Tibial artery (tissue), 4 donors: ENCODE measurements around the gene MYH14.

Experiments
- DNase-seq, 2 donors: peaks; one replicate each; pipeline ENCODE4 v3.0.0-alpha.2; 2019
- H3K27ac ChIP-seq, 2 donors: fragments of 200-600 bp; sonication (generic) in 1 of 2; 1 replicate in 1 of 2; 2 replicates in 1 of 2; pipeline ENCODE4 v1.5.1; 2018 to 2019; ENCODE audit warnings: mild to moderate bottlenecking in 1 of 2
- H3K27me3 ChIP-seq, 2 donors: fragments of 200-600 bp; sonication (generic) in 1 of 2; one replicate each; pipeline versions ENCODE4 v1.5.1 to v1.6.0; 2016 to 2019
- H3K36me3 ChIP-seq, 3 donors: fragments of 200-600 bp; sonication (generic) in 2 of 3; one replicate each; pipeline ENCODE4 v1.5.1; 2016 to 2019; ENCODE audit warnings: mild to moderate bottlenecking in 2 of 3
- H3K4me1 ChIP-seq, 4 donors: fragments of 200-600 bp; sonication (generic) in 2 of 4; 1 replicate in 3 of 4; 2 replicates in 1 of 4; pipeline ENCODE4 v1.5.1; 2016 to 2019
- H3K4me3 ChIP-seq, 2 donors: fragments of 200-600 bp; sonication (generic) in 1 of 2; 1 replicate in 1 of 2; 2 replicates in 1 of 2; pipeline ENCODE4 v1.5.1; 2018 to 2019; ENCODE audit warnings: mild to moderate bottlenecking in 2 of 2
- H3K9me3 ChIP-seq, 3 donors: fragments of 200-600 bp; sonication (generic) in 1 of 3; one replicate each; pipeline ENCODE4 v1.5.1; 2016 to 2019
- intact Hi-C: fragments of 100-400 bp; cut with DNase I; formaldehyde crosslinking; loops from one replicate; pipeline ENCODE4 v1.15.0; 2023; ENCODE audit warnings: low total_unique reads
- TF ChIP-seq, protein P1 (sequence below), 2 experiments: fragments of 200-600 bp in 1 of 2; fragments of 450-650 bp in 1 of 2; IDR thresholded peaks; one replicate each; pipeline ENCODE4 v1.5.1; 2017 to 2019; ENCODE audit warnings: antibody characterized with exemption in 2 of 2, mild to moderate bottlenecking in 1 of 2, moderate library complexity in 1 of 2

Gene MYH14

DNA sequence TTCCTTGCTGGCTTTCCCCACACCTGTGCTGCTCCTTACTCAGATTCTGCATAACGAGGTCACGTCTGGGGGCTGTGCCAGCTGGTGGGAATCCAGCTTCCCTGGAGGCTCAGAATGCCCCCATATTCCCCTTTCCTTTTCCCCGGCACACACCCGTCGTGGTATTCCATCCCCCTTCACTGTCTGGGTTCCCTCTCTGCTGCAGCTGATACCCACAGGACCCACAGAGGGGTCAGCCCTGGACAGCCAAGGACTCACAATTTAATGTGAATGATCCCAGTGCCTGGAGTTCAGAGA is 4.2 kb upstream of the MYH14 start:
- Histone ChIP-seq H3K4me3 (no peak overlapping the region), H3K4me1 (peaks cover 0 to 26% (median 18%) of the 10 kb centered on the region in 4 donors), H3K9me3 (no peaks in the 10 kb centered on the region), H3K27ac (no peak overlapping the region), H3K27me3 (peaks cover 0 to 43% of the 10 kb centered on the region in 2 donors), H3K36me3 (no peaks in the 10 kb centered on the region)
- intact Hi-C loops, result no loop called here
- TF ChIP-seq, protein P1, sequence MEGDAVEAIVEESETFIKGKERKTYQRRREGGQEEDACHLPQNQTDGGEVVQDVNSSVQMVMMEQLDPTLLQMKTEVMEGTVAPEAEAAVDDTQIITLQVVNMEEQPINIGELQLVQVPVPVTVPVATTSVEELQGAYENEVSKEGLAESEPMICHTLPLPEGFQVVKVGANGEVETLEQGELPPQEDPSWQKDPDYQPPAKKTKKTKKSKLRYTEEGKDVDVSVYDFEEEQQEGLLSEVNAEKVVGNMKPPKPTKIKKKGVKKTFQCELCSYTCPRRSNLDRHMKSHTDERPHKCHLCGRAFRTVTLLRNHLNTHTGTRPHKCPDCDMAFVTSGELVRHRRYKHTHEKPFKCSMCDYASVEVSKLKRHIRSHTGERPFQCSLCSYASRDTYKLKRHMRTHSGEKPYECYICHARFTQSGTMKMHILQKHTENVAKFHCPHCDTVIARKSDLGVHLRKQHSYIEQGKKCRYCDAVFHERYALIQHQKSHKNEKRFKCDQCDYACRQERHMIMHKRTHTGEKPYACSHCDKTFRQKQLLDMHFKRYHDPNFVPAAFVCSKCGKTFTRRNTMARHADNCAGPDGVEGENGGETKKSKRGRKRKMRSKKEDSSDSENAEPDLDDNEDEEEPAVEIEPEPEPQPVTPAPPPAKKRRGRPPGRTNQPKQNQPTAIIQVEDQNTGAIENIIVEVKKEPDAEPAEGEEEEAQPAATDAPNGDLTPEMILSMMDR (IDR thresholded peaks at IDR 0.05), result no peak
- DNase-seq, result no peak

DNA sequence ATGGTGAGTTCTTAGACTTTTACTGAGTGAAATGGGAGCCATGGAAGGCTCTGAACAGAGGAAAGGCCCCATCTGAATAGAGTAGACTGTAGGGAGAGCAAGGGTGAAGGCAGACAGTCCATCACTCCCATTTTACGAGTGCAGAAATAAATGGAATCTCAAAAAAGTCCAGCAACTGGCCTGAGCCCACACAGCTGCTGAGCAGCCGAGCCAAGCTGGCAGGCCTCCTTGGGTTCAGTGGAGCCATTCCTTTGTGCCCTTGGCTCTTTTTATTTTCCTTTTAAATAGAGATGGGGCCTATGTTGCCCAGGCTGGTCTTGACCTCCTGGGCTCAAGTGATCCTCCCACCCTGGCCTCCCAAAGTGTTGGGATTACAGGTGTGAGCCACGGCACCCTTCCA is 1.0 kb upstream of the MYH14 start:
- H3K4me1 ChIP-seq, result peaks cover 0 to 34% (median 20%) of the 10 kb centered on the region in 4 donors
- H3K36me3 ChIP-seq, result no peaks in the 10 kb centered on the region
- peaks cover 0 to 51% of the 10 kb centered on the region in 2 donors for H3K27me3 ChIP-seq
- H3K9me3 ChIP-seq, result no peaks in the 10 kb centered on the region
- intact Hi-C loops, result no loop called here
- no peak overlapping the region for H3K27ac ChIP-seq
- TF ChIP-seq, protein P1 (IDR thresholded peaks at IDR 0.05), result no peak
- DNase-seq, result no peak
- H3K4me3 ChIP-seq, result no peak overlapping the region

DNA sequence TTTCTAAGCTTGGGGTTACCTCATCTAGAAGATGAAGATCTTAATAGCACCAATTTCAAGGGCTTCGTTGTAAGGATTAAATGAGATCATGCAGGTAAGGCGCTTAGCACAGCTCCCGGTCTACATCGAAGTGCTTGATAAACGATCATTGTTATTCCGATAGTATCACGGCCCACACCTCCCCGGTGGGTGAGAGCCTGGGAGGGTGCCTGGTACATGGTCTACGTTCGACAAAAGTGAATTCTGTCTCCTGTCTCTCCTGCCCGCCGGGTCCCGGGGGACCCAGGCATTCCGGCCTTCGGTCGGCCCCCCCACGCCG is 501 bp upstream of the MYH14 start:
- Histone ChIP-seq H3K36me3 (no peaks in the 10 kb centered on the region), H3K9me3 (no peaks in the 10 kb centered on the region), H3K4me1 (peaks cover 0 to 34% (median 20%) of the 10 kb centered on the region in 4 donors), H3K4me3 (peak overlapping the region in 1 of 2 donors; percentile 52), H3K27me3 (peaks cover 0 to 51% of the 10 kb centered on the region in 2 donors), H3K27ac (no peak overlapping the region)
- TF ChIP-seq, protein P1 (IDR thresholded peaks at IDR 0.05), result no peak
- DNase-seq, result no peak
- intact Hi-C loops, result no loop called here

DNA sequence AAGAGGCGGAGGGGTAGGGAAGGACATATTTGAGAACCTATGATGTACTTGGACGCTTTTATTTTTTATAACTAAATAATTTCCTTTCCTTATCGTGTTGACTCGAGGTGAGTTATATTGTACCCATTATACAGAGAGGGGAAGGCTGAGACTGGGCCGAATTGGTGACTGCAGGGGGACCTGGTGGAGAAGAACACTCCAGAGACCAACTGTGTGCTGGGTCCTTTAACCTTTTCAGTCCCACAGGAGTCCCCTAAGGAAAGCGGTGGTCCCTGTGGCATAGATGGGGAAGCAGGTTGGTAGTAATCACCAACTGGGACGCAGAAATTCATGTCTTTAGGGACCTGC is 633 bp downstream of the MYH14 start:
- TF ChIP-seq, protein P1 (IDR thresholded peaks at IDR 0.05), result no peak
- Histone ChIP-seq H3K27me3 (peaks cover 0 to 51% of the 10 kb centered on the region in 2 donors), H3K4me1 (peaks cover 0 to 26% (median 13%) of the 10 kb centered on the region in 4 donors), H3K27ac (no peak overlapping the region), H3K36me3 (no peaks in the 10 kb centered on the region), H3K9me3 (no peaks in the 10 kb centered on the region), H3K4me3 (peak overlapping the region in 1 of 2 donors; percentile 52)
- DNase-seq, result no peak
- intact Hi-C loops, result no loop called here

DNA sequence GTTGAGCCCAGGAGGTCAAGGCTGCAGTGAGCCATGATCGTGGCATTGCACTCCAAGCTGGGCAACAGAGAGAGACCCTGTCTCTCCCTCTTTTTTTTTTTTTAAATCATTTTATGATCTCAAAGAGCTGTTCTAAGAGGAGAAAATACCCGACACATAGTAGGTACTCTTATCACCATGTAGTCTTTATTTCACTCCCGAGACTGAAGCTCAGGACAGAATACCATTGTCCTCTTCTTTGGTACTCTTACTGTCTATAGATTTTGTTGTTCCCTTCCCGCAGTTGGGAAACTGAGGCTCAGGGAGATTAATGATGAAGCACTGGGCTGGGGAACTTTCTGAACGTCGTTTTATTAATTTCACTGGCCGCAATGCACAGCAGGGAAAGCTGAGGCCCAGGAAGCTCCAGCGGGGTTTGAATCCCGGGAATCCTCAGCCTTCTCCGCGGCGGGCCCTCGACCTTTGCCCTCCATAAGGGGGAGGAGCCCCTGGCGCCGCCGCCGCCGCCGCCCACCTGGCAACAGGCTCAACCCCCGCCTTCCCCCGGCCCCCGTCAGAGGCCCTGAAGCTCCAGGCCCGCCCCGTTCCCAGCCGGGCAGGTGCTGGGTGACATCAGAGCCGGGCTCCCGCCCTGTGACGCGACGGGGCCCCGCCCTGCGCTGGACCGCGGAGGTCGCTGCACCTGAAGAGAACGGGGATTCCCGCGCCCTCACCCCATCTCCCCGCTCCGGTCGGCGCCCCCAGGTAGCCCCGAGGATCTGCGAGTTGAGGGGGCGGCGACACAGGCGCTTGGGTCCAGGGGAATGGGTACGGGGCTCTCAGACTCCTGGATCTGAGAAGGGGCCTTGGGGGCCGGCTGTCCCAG is 1.6 kb downstream of the MYH14 start:
- DNase-seq, result no peak
- Histone ChIP-seq H3K4me3 (no peak overlapping the region), H3K9me3 (no peaks in the 10 kb centered on the region), H3K4me1 (peaks cover 0 to 19% (median 9%) of the 10 kb centered on the region in 4 donors), H3K27me3 (peaks cover 0 to 51% of the 10 kb centered on the region in 2 donors), H3K36me3 (no peaks in the 10 kb centered on the region), H3K27ac (no peak overlapping the region)
- TF ChIP-seq, protein P1 (IDR thresholded peaks at IDR 0.05), result no peak
- intact Hi-C loops, result no loop called here
